GM13977 (cell line): ENCODE measurements around the gene PI4K2A.

Source experiments
- DNase-seq: peaks from one replicate; pipeline ENCODE4 v3.0.0; 2012; ENCODE audit warnings: low spot score
- CTCF ChIP-seq: IDR thresholded peaks from 2 replicates; pipeline ENCODE4 v1.5.1; 2012; ENCODE audit warnings: mild to moderate bottlenecking, control low read depth; ENCODE audit not compliant: insufficient read depth; ENCODE audit errors: extremely low read depth, missing control alignments
- in situ Hi-C: fragments of 300-500 bp; cut with MboI; formaldehyde crosslinking; loops from one replicate; pipeline ENCODE4 v1.12.0; 2022; ENCODE audit warnings: low sequenced_read_pairs, low pct_unique_long_range_greater_than_20kb, mixed read lengths, inconsistent platforms; ENCODE audit not compliant: unreplicated experiment

Gene PI4K2A

GRCh38 chr10:97713826-97714400, 73.4 kb downstream of the PI4K2A start:
- TF ChIP-seq CTCF: peak; percentile 43
- in situ Hi-C loops: no loop called here
- DNase-seq: peak; percentile 91

- no peak for TF ChIP-seq CTCF
- peak; percentile 58 for DNase-seq
- in situ Hi-C loops: no loop called here
These were observed 74.2 kb downstream of the PI4K2A start for GRCh38 chr10:97714401-97715258.

- DNase-seq: no peak
- in situ Hi-C loops: no loop called here
- TF ChIP-seq CTCF: no peak
These were observed 74.9 kb downstream of the PI4K2A start for GRCh38 chr10:97715259-97715874.

GRCh38 chr10:97717627-97718026, 77.2 kb downstream of the PI4K2A start:
- in situ Hi-C loops: no loop called here
- no peak for TF ChIP-seq CTCF
- DNase-seq: no peak

- in situ Hi-C loops: no loop called here
- DNase-seq: no peak
- no peak for TF ChIP-seq CTCF
These were observed 77.7 kb downstream of the PI4K2A start for GRCh38 chr10:97718178-97718577.

GRCh38 chr10:97718659-97719142, 78.2 kb downstream of the PI4K2A start:
- TF ChIP-seq CTCF: no peak
- DNase-seq: no peak
- in situ Hi-C loops: no loop called here
